Liver (tissue), 9 donors: ENCODE results near the gene MFAP2. TPM values are rescaled to one million over a fixed set of nuclear protein-coding genes. Genes with fewer than 3 reads are reported as not detected.
"Not testable (repeated sequence)": the region's sequence is repeated elsewhere in the genome, so short reads cannot be mapped to it uniquely, and the experiment has no call there.

Source experiments
- DNase-seq: peaks from one replicate; pipeline ENCODE4 v3.0.0-alpha.2; 2017; ENCODE audit warnings: low spot score
- H3K27ac ChIP-seq, 2 donors: one replicate each; pipeline ENCODE4 v1.7.0; 2013; ENCODE audit warnings: inconsistent platforms in 2 of 2, low read length in 2 of 2, control low read depth in 1 of 2, low read depth in 1 of 2, mild to moderate bottlenecking in 1 of 2
- H3K27me3 ChIP-seq, 4 donors: one replicate each; pipeline versions ENCODE4 v1.6.1 to v1.7.0; 2013; ENCODE audit warnings: low read length in 3 of 4, inconsistent platforms in 1 of 4, mild to moderate bottlenecking in 1 of 4, moderate library complexity in 1 of 4; ENCODE audit not compliant: control insufficient read depth in 4 of 4, insufficient read depth in 4 of 4
- H3K36me3 ChIP-seq, 4 donors: one replicate each; pipeline versions ENCODE4 v1.6.1 to v1.7.0; 2013; ENCODE audit warnings: low read length in 3 of 4, mild to moderate bottlenecking in 3 of 4, low read depth in 1 of 4, moderate library complexity in 1 of 4; ENCODE audit not compliant: control insufficient read depth in 4 of 4, insufficient read depth in 3 of 4
- H3K4me1 ChIP-seq, 4 donors: one replicate each; pipeline versions ENCODE4 v1.6.1 to v1.7.0; 2013; ENCODE audit warnings: low read length in 3 of 4, mild to moderate bottlenecking in 3 of 4, moderate library complexity in 1 of 4; ENCODE audit not compliant: control insufficient read depth in 4 of 4, insufficient read depth in 4 of 4
- H3K4me3 ChIP-seq, 3 donors: one replicate each; pipeline versions ENCODE4 v1.6.1 to v1.7.0; 2013; ENCODE audit warnings: low read length in 3 of 3, control low read depth in 1 of 3, low read depth in 1 of 3, mild to moderate bottlenecking in 1 of 3
- H3K9ac ChIP-seq, 2 donors: one replicate each; pipeline ENCODE4 v1.7.0; 2013; ENCODE audit warnings: low read length in 2 of 2, mild to moderate bottlenecking in 2 of 2, moderate library complexity in 2 of 2, control low read depth in 1 of 2, low read depth in 1 of 2
- H3K9me3 ChIP-seq, 4 donors: one replicate each; pipeline versions ENCODE4 v1.6.1 to v1.7.0; 2013; ENCODE audit warnings: low read length in 3 of 4; ENCODE audit not compliant: control insufficient read depth in 4 of 4
- EGR1 ChIP-seq, 2 donors: IDR thresholded peaks; 2 replicates each; pipeline ENCODE4 v1.6.1; 2016 to 2018; ENCODE audit warnings: antibody characterized with exemption in 2 of 2, low read depth in 2 of 2
- FOXA1 ChIP-seq: IDR thresholded peaks from 2 replicates; pipeline ENCODE4 v1.6.1; 2016; ENCODE audit warnings: antibody characterized with exemption
- GABPA ChIP-seq, 2 donors: IDR thresholded peaks in 1 of 2; conservative IDR thresholded peaks in 1 of 2; 2 replicates each; pipeline ENCODE4 v1.6.1; 2016; ENCODE audit warnings: antibody characterized with exemption in 2 of 2, mild to moderate bottlenecking in 1 of 2, moderate library complexity in 1 of 2
- HNF4A ChIP-seq, 2 donors: conservative IDR thresholded peaks; 2 replicates each; pipeline ENCODE4 v1.6.1; 2016; ENCODE audit warnings: antibody characterized with exemption in 2 of 2, mild to moderate bottlenecking in 2 of 2
- JUND ChIP-seq, 2 donors: IDR thresholded peaks; 2 replicates each; pipeline ENCODE4 v1.6.1; 2016; ENCODE audit warnings: antibody characterized with exemption in 2 of 2
- NR2F2 ChIP-seq: IDR thresholded peaks from 2 replicates; pipeline ENCODE4 v1.6.1; 2016; ENCODE audit warnings: antibody characterized with exemption
- REST ChIP-seq: IDR thresholded peaks from 2 replicates; pipeline ENCODE4 v1.6.1; 2016; ENCODE audit warnings: antibody characterized with exemption, mild to moderate bottlenecking
- RXRA ChIP-seq, 2 donors: IDR thresholded peaks; 2 replicates each; pipeline ENCODE4 v1.6.1; 2017 to 2018; ENCODE audit warnings: antibody characterized with exemption in 2 of 2, mild to moderate bottlenecking in 1 of 2
- SP1 ChIP-seq: IDR thresholded peaks from 2 replicates; pipeline ENCODE4 v1.6.1; 2018; ENCODE audit warnings: antibody characterized with exemption, mild to moderate bottlenecking
- TAF1 ChIP-seq: conservative IDR thresholded peaks from 2 replicates; pipeline ENCODE4 v1.6.1; 2016; ENCODE audit warnings: antibody characterized with exemption, mild to moderate bottlenecking
- YY1 ChIP-seq: IDR thresholded peaks from 2 replicates; pipeline ENCODE4 v1.6.1; 2016; ENCODE audit warnings: antibody characterized with exemption, mild to moderate bottlenecking
- WGBS: extraction: QIAGEN DNeasy Blood & Tissue Kit; methylation state at CpG from one replicate; pipeline ENCODE4 v1.1.7; 2013; 5-methylcytosine and 5-hydroxymethylcytosine counted together
- polyA plus RNA-seq, 2 donors: library from polyadenylated mRNA; stranded (reverse) in 1 of 2; unstranded in 1 of 2; fragments of 200-250 nt in 1 of 2; fragments of >200 nt in 1 of 2; fragmentation: Nextera tagmentation in 1 of 2; extraction: Ambion mirVana in 1 of 2; gene quantifications; one replicate each; pipeline versions ENCODE4 v1.2.1 to v1.2.3, GENCODE V29; 2013 to 2015
- total RNA-seq, 2 donors: library from RNA; depleted of rRNA; stranded (reverse); fragments of >200 nt; gene quantifications; one replicate each; pipeline ENCODE4 v1.2.3, GENCODE V29; 2014
- TF ChIP-seq, protein P1 (sequence below): fragments of 150-350 bp; IDR thresholded peaks from 2 replicates; pipeline ENCODE4 v1.5.1; 2017; ENCODE audit warnings: improper control_type of control experiment, low read depth, low read length; ENCODE audit not compliant: missing input control
- TF ChIP-seq, protein P2 (sequence below): IDR thresholded peaks from 2 replicates; pipeline ENCODE4 v1.6.1; 2016; ENCODE audit warnings: antibody characterized with exemption
- TF ChIP-seq, protein P3 (sequence below): IDR thresholded peaks from 2 replicates; pipeline ENCODE4 v1.6.1; 2016; ENCODE audit warnings: antibody characterized with exemption
- TF ChIP-seq, protein P4 (sequence below): IDR thresholded peaks from 2 replicates; pipeline ENCODE4 v1.6.1; 2016; ENCODE audit warnings: antibody characterized with exemption
- donor health status: healthy.
- donor health status: healthy.
- donor health status: healthy.
- donor health status: healthy.
- donor health status: healthy.

Gene MFAP2
- total and polyA plus RNA-seq, 4 donors, result 0.25 to 1.4 (median 0.74) TPM

DNA sequence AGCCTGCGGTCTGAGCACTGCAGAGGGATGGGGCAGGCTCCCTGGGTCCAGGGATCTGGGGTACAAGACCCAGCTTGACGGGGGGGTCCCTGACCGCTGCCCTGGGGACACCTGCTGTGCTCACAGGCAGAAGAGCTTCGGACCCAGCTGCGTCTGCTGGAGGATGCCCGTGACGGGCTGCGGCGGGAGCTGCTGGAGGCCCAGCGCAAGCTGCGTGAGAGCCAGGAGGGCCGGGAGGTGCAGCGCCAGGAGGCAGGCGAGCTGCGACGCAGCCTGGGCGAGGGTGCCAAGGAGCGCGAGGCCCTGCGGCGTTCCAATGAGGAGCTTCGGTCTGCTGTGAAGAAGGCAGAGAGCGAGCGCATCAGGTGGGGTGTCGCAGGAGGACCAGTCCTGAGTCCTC, 25.2 kb downstream of the MFAP2 start:
- no peak overlapping the region for H3K4me3 ChIP-seq
- DNase-seq, result no peak
- H3K27me3 ChIP-seq, result no peaks in the 10 kb centered on the region
- peaks cover 0 to 1% (median 0%) of the 10 kb centered on the region in 4 donors for H3K36me3 ChIP-seq
- WGBS, result 97% methylated on average over 25 of the region's 25 CpGs
- TF ChIP-seq SP1 (no peak), YY1 (no peak), TAF1 (no peak), RXRA (IDR thresholded peaks at IDR 0.05) (no peak), NR2F2 (no peak), EGR1 (IDR thresholded peaks at IDR 0.05; ENCODE audit: low read depth in 2 of 2) (no peak)
- TF ChIP-seq, protein P1, sequence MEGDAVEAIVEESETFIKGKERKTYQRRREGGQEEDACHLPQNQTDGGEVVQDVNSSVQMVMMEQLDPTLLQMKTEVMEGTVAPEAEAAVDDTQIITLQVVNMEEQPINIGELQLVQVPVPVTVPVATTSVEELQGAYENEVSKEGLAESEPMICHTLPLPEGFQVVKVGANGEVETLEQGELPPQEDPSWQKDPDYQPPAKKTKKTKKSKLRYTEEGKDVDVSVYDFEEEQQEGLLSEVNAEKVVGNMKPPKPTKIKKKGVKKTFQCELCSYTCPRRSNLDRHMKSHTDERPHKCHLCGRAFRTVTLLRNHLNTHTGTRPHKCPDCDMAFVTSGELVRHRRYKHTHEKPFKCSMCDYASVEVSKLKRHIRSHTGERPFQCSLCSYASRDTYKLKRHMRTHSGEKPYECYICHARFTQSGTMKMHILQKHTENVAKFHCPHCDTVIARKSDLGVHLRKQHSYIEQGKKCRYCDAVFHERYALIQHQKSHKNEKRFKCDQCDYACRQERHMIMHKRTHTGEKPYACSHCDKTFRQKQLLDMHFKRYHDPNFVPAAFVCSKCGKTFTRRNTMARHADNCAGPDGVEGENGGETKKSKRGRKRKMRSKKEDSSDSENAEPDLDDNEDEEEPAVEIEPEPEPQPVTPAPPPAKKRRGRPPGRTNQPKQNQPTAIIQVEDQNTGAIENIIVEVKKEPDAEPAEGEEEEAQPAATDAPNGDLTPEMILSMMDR, result no peak
- TF ChIP-seq, protein P2, sequence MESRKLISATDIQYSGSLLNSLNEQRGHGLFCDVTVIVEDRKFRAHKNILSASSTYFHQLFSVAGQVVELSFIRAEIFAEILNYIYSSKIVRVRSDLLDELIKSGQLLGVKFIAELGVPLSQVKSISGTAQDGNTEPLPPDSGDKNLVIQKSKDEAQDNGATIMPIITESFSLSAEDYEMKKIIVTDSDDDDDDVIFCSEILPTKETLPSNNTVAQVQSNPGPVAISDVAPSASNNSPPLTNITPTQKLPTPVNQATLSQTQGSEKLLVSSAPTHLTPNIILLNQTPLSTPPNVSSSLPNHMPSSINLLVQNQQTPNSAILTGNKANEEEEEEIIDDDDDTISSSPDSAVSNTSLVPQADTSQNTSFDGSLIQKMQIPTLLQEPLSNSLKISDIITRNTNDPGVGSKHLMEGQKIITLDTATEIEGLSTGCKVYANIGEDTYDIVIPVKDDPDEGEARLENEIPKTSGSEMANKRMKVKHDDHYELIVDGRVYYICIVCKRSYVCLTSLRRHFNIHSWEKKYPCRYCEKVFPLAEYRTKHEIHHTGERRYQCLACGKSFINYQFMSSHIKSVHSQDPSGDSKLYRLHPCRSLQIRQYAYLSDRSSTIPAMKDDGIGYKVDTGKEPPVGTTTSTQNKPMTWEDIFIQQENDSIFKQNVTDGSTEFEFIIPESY, result no peak
- TF ChIP-seq, protein P3, sequence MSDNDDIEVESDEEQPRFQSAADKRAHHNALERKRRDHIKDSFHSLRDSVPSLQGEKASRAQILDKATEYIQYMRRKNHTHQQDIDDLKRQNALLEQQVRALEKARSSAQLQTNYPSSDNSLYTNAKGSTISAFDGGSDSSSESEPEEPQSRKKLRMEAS, result no peak
- TF ChIP-seq, protein P4, sequence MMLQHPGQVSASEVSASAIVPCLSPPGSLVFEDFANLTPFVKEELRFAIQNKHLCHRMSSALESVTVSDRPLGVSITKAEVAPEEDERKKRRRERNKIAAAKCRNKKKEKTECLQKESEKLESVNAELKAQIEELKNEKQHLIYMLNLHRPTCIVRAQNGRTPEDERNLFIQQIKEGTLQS, result no peak
- no peak overlapping the region for H3K27ac ChIP-seq
- H3K9ac ChIP-seq, result no peak overlapping the region
- no peaks in the 10 kb centered on the region for H3K9me3 ChIP-seq
- H3K4me1 ChIP-seq, result peaks cover 1 to 10% (median 6%) of the 10 kb centered on the region in 4 donors

- Histone ChIP-seq H3K9ac (no peak overlapping the region), H3K4me1 (peaks cover 1 to 12% (median 6%) of the 10 kb centered on the region in 4 donors), H3K27me3 (no peaks in the 10 kb centered on the region), H3K36me3 (peaks cover 0 to 1% (median 0%) of the 10 kb centered on the region in 4 donors), H3K4me3 (no peak overlapping the region), H3K27ac (no peak overlapping the region), H3K9me3 (no peaks in the 10 kb centered on the region)
- TF ChIP-seq NR2F2 (no peak), HNF4A (conservative IDR thresholded peaks at IDR 0.05) (no peak), EGR1 (IDR thresholded peaks at IDR 0.05; ENCODE audit: low read depth in 2 of 2) (no peak), FOXA1 (no peak), RXRA (IDR thresholded peaks at IDR 0.05) (no peak), TAF1 (no peak), GABPA (IDR thresholded peaks at IDR 0.05 in 1 of 2, conservative IDR thresholded peaks at IDR 0.05 in 1 of 2) (no peak), JUND (IDR thresholded peaks at IDR 0.05) (no peak), REST (no peak)
- TF ChIP-seq, protein P3, result no peak
- TF ChIP-seq, protein P1, result no peak
- DNase-seq, result no peak
- 91% methylated on average over 18 of the region's 18 CpGs for WGBS
Measured at GRCh38 chr1:16954579-16954978, 25.8 kb downstream of the MFAP2 start.

DNA sequence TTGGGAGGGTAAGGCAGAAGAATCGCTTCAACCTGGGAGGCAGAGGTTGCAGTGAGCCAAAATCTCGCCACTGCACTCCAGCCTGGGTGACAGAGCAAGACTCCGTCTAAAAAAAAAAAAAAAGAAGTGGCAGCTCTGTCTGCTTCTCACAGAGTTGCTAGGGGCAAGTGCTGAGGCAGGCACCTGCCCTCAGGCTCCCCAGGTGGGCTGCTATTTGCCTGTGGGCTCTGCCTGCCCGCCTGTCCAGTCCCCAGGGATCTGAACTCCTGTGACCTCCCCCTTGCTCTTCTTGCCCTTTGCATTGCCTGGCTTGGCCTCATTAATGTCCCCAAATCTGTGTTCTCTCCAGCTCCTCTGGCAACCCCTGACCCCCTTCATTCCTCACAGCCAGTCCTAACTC, 28.0 kb downstream of the MFAP2 start:
- H3K9me3 ChIP-seq, H3K9ac ChIP-seq, H3K27me3 ChIP-seq, DNase-seq, H3K27ac ChIP-seq, H3K4me3 ChIP-seq, H3K36me3 ChIP-seq: not testable (repeated sequence)
- H3K4me1 ChIP-seq, result peaks cover 3 to 22% (median 14%) of the 10 kb centered on the region in 4 donors
- WGBS, result 93% methylated on average over 4 of the region's 4 CpGs
